NCI-H1417 (cell line): Measurements from ENCODE around the gene SLC43A2.
"Not testable (repeated sequence)": the region's sequence is repeated elsewhere in the genome, so short reads cannot be mapped to it uniquely, and the experiment has no call there.

ENCODE experiments used
- DNase-seq, 3 experiments: peaks; one replicate each; lab custom pipeline; 2025; lab: John Stamatoyannopoulos, UW

The SLC43A2 gene

DNA sequence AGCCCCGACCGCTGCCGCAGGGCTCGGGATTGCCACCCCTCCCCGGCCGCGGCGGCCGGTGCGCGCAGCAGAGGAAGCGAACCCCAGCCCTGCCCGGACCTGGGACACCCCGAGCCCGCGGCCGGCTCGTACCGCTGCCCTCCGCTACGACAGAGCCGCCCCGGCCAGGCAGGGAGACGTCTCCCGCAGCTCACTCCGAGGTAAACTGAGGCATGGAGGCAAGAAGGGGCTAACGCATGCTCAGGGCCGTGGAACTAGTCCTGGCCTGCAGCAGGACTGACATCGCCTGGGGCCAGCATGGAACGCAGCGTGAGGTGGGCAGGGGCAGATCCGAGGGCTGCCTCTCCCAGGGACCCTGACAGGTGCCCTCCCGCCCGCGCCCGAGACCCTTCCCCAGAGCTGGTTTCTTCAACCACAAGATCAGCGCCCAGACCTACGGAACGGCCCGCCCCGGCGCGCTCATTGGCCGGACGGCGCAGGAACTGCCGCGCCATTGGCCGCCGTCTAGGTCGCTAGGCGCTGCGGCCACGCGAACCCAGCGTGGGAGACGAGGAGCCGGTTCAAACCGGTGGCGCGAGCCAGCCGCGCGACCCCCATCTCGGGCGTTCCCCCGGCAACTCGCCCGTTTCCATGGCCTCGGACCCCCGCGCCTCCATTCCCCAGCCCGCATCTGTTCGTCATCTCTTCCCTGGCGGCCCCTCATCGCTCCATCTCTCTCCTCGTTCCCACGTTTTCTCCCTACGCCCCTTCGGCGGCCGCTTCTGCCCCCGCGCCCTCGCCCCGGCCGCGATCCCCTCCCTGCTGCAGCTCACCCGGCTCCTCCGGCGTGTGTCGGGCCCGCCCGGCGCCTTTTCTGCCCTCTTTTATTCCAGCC, at the start of gene SLC43A2:
TSS of gene SLC43A2 (minus strand) at position 853 of the 874 bp plus-strand sequence. CDS start 960 bp downstream, outside the sequence.
- peak; percentile 67 to 87 (median 84) for DNase-seq

DNA sequence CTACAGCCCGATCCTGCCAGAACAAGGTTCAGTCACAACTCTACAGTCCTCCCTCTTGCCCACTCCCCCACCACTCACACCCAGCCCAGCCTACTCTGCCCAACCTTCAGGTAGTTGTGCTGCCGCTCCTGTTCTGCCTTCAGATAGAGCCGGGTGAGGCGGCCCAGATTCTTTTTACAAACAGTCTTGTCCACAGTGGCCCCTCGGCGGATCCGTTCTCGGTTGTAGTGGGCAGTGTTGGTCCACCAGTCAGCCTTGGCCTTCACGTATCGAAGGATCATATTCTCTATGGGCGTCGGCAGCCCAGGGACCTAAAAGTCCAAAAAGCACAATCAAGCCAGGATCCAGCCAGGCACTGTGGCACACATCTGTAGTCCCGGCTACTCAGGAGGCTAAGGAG, 47.8 kb upstream of the SLC43A2 start:
- no peak for DNase-seq

DNA sequence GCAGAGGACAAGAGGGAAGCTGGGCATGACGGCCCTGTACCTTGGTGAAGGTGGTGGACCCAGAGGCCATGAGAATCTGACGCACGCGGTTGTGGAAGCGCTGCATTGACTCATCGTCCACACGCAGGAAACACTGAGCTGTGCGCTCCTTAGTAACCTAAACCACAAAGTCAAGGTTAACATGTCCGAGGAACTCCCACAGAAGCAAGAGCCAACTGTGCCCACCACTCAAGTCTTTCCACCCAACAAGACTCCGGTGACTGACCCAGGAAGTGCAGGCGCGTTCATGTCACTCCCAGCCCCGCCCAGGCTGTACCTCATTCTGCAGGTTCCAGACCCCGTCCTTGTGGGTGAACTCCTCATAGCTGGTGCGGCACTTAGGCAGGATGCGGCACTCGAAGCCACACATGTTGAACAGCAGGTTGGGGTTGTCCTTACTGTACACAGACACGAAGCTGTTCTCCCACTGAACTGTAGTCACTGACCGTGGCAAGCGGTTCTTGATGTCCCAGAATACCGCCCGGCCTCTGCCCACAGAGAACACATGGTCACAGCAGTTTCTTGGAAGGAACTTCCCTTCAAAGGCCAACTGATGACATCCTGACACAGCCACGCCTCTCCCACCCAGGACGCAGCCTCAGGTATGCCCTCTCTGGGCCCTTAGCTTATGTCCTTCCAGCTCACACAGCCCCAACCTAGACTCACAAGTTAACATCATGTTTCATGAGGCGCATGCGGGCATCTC, 44.6 kb upstream of the SLC43A2 start:
- DNase-seq: no peak

DNA sequence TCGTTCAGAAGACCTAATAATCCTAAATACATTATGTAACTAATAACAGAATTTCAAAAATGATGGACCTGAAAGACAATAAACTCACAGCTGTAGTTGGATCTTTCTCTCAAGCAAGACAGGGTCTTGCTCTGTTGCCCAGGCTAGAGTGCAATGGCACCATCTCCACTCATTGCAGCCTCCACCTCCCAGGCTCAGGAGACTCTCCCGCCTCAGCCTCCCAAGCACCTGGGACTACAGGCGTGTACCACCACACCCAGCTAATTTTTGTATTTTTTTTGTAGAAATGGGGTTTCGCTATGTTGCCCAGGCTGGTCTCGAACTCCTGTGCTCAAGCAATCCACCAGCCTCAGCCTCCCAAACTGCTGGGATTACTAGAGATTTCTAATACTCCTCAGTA, 35.3 kb upstream of the SLC43A2 start:
- DNase-seq: not testable (repeated sequence)

DNA sequence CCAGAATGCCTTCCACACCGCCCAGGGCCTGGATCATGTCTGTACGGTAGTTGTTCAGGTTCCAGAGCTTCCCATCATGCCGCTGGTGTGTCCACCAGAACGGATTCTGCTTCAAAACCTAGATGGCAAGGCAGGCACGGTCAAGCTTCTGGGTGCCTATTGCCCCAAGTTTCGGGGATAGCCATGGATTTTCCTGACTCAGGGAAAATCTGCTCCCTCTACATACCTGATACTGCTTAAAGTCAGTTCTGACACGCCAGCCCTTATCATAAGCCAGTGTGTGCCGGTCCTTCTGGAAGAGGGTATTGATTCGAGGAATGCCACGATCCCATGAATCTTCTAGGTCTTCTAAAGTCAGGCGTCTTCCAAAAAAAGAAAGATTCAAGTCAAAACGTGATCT, 32.4 kb upstream of the SLC43A2 start:
- no peak for DNase-seq

DNA sequence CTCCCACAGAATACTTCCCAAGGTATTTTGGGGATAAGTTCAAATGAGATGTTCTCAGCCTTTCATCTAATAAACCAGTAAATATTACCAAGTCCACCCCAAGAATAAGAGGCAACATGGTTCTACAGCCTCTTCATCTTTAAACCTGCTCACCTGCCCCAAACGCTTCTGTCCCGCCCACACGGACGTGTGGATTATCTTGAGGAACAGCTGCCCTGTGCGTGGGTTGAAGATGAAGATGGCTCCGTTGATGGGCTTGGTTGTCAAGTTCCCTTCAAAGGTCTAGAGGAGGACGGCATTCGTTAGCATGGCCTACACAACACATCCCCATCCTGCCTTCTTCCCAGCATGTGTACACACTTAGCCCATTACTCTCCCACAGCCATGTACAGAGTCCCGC, 29.5 kb upstream of the SLC43A2 start:
- no peak for DNase-seq

DNA sequence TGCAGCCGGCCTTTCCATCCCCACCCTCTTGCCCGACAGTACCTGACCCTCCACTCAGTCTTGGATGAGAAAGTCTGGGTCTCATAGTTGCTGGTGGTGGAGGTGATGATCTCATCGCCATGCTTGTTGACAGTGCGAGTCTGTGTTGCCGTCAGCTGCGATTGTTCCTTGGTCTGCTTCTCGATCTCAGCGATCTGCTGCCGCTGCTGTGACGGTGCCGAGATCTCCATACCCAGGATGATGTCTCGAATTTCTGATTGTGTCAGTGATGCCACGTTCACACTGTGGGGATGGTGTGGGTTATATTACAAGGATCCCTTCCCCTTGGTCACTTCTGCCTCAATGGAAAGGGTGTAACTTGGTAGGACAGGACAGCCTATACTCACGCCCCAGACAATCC, 25.1 kb upstream of the SLC43A2 start:
- DNase-seq: no peak

DNA sequence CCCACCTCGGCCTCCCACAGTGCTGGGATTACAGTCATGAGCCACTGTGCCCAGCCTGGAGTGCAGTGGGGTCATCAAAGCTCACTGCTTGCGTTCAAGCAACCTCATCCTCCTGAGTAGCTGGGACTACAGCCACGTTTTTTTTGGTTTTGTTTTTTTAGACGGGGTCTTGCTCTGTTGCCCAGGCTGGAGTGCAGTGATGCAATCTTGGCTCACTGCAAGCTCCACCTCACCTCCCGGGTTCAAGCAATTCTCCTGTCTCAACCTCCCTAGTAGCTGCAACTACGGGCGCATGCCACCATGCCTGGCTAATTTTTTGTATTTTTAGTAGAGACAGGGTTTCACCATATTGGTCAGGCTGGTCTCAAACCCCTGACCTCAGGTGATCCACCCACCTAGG, 24.2 kb upstream of the SLC43A2 start:
- not testable (repeated sequence) for DNase-seq

DNA sequence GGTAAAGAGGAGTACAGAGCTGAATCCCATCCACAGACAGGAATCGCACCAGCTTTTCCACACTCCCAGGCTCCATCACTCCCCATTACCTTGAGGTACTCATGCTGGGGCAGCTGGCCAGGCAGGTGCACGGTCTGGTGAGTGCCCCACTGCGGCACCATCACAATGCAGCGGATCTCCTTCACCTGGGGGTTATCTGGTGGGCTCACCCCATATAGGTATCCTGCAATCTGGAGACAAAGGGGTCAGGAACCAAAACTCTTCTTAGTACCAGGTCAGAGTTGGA, 22.9 kb upstream of the SLC43A2 start:
- no peak for DNase-seq

DNA sequence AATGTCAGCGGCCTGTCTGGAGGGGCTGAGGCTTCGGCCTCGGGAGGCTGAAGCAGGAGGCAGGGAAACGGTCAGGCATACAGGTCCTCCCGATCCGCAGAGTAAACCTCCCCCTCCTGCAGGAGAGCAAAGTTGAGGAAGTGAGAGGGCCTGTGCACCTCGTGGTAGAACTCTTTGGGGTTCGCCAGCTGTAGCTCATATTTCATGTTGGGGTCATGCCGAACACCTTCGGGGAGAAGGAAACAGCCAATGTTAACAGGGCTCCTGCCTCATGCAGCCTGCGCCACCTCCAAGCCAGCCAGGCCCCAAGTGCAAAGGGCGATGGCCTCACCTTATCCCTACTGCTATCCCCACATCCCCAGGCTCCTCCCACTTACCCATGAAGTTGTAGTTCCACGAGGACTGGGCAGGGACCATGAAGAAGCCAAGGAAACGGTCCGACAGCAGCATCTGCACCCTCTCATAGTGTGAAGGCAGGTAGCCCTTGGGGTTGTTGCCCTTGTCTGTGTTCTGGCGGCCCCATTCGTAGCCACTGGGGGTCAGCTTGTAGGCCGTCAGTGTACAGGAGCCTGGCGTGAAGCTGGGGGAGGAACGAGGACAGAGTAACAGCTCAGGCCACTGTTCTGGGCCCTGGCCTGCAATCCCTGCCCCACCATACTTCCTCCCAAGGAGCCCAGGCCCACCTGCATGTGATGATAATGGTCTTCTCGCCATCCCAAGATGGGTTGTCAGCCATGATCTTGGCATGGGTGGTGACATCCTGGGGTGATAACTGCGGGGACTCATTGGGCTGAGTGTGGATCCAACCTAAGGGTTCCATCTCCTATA, 22.3 kb upstream of the SLC43A2 start:
- no peak for DNase-seq

DNA sequence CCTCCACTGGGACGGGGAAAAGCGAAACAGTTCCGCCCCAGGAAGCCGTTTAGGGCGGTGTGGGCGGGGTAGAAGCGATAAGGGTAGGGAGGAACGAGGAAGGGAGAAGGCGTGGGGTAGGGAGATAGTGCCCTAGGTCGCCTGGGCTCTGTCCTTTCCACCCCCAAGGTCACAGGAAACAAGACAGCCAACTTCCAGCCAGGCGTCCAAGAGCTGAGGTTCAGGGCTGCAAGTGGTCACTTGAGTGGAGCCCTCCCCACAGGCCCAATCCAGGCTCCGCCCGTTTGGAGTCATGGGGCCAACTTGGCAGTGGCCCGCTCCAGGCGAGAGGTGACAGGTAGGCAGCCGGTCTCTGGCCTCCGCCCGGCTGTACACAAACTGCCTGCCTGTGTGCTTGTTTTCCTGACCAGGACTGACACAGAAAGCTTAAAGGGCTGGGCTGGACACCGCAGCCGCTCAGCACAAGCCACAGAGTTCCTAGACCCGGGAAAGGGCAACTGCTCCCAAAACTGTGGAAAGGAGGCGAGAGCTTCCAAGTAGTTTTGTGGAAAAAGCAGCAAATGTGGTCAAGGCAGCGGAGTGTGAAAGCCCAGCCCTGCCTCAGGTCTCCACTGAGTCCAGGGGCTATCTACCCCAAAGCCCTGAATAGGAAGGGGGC, 21.3 kb upstream of the SLC43A2 start, which contains the start of gene RILP:
TSS of gene RILP (minus strand) at position 23 of the 658 bp plus-strand sequence. CDS start 62 bp downstream, outside the sequence.
- peak in 2 of 3 experiments; percentile 51 to 57 for DNase-seq

DNA sequence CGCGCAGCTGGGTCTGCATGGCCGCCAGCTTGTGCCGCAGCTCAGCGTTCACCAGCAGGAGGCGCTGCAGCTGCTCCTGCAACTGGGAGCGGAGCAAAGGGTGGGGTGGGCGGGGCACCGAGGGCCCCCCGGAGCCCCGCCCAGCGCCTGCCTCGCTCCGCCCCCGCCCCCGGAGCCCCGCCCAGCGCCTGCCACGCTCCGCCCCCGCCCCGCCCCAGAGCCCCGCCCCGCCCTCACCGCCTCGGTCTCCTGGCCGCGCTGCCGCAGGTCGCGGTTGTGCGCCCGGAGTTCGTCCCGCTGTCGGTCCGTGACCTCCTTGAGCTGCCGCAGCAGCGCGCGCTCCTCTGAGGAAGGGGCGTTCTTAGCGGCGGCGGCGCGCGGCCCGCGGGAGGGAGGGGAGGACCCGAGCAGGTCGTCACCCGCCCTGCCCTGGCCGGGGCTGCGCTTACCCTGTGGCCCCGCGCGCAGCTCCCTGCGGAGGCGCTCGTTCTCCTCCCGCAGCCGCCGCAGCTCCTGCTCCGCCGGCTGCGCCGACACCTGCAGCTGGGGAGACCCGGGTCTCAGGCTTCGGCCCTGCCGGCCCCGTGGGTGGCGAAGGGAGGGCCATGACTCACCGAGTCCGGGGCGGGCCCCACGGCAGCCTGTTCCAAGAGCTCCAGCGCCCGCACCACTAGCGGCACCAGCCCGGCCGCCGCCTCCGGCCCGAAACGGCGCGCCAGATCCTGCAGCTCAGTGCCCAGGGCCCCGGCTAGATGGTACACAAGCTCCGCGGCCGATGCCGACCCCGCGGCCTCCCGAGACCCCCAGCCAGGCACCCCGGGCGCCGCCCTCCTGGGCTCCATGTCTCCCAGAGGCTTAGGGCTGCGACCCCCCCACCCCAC, 20.6 kb upstream of the SLC43A2 start:
- peak; percentile 78 to 86 (median 79) for DNase-seq

DNA sequence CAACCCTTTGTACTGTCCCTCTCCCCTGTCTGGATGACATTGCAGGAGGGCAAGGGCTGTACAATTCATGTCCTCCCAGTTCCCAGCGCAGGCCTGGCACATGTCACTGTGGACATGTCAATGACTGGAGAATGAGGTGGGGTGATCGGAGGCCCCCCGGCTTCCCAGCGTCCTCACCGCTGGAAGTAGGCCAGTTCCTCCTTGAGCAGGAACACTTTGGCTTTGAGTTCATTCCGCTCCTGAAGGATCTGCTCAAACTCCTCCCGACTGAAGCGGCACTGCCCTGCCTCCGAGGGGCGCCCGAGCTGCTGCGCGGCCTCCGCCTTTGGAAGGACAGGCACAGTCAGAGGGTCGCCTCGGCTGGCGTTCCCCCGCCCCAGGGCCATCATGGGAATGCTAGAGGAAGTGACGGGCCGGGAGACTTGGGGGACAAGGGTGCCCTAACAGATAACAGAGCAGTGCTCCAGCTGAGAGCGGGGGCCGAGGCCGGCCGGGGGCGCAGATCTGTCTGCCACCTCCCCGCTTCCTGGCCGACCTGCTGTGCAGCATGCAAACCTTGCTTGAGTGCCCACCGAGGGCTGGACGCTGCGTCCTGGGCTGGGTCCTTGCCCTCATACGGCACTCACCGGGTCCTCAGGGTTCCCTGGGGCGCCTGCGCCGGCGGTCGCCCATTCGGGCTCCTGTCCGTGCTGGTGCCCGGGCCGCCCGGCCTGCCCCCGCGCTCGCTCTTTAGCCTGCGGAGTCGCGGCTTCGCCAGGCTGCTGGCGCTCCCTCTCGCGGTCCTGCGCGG, 19.7 kb upstream of the SLC43A2 start:
- peak in 1 of 3 experiments; percentile 27 for DNase-seq

DNA sequence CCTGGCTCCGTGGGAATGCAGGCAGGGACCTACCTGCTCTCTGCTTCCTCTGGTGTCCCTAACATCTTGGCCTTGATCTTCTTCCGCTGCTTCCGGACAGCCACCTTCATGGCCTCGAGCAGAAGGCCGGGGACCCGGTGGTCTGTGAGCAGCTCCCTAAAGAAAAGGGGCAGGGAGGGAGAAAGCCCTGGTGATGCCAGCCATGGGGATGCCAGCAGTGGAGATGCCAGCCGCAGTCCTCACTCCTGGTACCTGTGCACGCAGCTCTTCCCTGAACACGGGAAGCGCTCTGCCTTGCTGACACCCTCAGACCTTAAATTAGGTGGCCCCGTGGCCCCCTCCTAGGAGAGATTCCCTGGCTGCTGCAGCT, 19.2 kb upstream of the SLC43A2 start:
- no peak for DNase-seq

DNA sequence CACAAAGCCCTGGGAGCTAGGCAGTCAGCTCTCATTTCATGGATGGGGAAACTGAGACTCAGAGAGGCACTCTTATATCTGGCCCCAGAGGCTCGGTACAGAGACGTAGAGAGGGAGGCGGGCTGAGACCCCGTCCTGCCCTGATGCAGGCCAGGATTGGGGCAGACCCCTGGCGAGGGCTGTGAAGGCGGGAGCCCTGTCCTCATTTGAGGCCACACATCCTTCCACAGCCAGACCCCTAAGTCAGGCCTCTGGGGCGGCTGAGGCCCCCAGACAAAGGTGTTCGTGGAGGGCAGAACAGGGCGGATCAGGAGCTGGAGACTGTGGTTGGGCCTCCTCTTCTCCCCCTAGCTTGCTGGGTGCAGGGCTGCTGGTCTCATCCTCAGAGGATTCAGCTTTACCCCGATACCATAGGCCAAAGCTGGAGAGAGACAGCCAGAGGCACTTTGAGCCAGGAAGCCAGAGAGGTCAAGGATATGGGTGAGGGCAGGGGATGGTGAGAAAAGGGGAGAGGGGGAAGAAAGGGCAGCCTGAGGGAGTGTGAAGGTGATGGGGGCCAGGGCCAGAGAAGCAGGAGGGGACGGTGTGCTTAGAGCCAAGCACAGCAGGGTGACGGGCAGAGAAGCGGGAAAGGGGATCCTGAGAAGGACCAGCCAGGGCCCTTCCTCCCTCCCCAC, 17.7 kb upstream of the SLC43A2 start:
- no peak for DNase-seq

DNA sequence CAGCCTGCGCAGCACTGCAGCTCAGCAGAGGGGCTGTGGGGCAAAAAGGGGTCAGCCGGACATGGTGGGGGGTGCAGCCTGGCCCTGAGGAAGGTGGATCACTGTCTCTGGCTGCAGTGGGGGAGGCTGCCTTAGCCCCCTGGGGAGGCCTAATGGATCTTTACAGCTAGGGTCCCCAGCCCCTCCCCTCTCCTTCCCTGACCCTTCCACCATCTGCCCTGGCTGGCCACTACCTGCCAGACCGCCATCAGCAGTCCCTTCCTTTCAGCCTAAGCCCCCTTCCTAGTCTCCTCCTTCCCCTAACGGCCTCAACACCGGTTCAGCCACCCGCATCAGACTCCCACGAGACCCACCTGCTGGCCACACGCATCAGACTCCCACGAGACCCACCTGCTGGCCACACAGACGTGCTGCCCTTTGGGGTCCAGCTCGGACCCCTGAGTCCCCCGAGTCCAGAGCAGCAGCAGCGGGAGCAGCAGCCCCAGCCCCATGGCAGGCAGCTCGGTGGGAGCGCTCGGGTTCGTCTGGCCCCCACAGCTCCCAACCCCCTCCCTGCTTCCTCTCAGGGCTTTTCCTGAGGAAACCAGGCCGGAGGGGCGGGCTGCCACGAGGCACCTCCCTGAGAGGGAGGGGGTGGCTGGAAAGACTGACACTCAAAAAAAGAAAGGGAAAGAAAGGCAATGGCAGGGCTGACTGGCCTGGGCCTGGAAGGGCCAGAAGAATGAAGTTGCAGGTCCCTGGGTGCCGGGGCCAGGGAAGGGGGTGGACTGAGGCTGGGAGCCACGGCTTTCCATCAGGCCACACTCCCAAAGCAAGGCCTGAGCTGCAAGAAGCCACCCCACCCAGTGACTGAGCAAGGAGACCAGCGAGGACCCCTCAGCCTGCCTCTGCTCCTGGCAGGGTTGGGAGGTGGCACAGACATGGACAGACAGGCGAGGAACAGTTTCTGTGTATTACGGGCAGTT, 16.9 kb upstream of the SLC43A2 start, which contains the start of gene SCARF1:
TSS of gene SCARF1 (minus strand) at position 526 of the 965 bp plus-strand sequence. CDS start at position 491, 35 bp downstream.
- no peak for DNase-seq

DNA sequence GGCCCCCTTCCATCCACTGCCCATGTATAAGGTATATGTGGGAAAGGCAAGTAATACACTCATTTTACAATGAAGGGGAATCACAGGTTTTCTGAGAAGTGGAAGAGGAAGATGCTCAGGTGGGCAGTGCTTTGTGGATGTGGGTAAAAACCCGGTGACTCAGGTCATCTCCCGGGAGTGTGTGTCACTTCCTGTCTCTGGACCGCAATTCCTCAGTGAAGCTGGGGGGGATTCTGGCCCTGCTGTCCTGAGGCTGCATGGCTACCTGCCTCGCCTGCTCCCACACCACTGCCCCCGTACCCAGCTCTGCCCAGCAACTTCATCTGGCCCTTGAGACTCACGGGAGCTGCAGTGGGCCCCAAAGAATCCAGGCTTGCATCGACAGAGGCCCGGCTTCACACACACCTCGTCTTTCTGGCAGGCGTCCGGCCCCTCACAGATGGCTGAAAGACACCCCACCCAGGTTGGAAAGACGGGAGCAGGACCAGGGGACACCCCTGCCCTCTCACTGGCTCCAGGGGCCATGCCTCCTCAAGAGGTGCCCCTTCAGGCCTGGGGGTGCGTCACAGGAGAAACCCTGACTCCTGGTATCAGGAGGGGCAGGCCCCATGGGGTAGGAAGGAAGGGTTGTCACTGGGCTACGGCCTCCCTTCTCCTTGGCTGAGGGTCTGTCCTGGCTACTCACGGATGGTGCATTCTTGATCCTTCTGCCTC, 16.0 kb upstream of the SLC43A2 start:
- no peak for DNase-seq
